Transverse colon (tissue), 4 donors: ENCODE measurements around the gene TRMT6. TPM values are rescaled to one million over a fixed set of nuclear protein-coding genes. Genes with fewer than 3 reads are reported as not detected.

ENCODE experiments used
- DNase-seq: peaks from one replicate; pipeline ENCODE4 v3.0.0-alpha.2; 2019
- H3K27ac ChIP-seq, 4 donors: fragments of 200-600 bp; sonication (generic); 2 replicates each; pipeline ENCODE4 v1.5.1; 2016 to 2018; ENCODE audit warnings: inconsistent platforms in 4 of 4
- H3K27me3 ChIP-seq: fragments of 200-600 bp; sonication (generic); 2 replicates; pipeline ENCODE4 v1.5.1; 2017; ENCODE audit warnings: inconsistent platforms
- H3K36me3 ChIP-seq, 4 donors: fragments of 200-600 bp; sonication (generic); 2 replicates each; pipeline ENCODE4 v1.5.1; 2017 to 2019; ENCODE audit warnings: inconsistent platforms in 4 of 4
- H3K4me1 ChIP-seq, 4 donors: fragments of 200-600 bp; sonication (generic); 2 replicates each; pipeline ENCODE4 v1.5.1; 2017 to 2020; ENCODE audit warnings: inconsistent platforms in 4 of 4
- H3K4me3 ChIP-seq, 4 donors: fragments of 200-600 bp; sonication (generic); 1 replicate in 1 of 4; 2 replicates in 3 of 4; pipeline versions ENCODE4 v1.5.1 to v1.6.1; 2017 to 2019; ENCODE audit warnings: inconsistent platforms in 4 of 4
- H3K9me3 ChIP-seq, 2 donors: fragments of 200-600 bp; sonication (generic); 2 replicates each; pipeline ENCODE4 v1.5.1; 2017 to 2019; ENCODE audit warnings: inconsistent platforms in 2 of 2
- EP300 ChIP-seq: sonication (generic); formaldehyde crosslinking; IDR thresholded peaks from one replicate; pipeline ENCODE4 v1.6.1; 2017; ENCODE audit warnings: antibody characterized with exemption, low read depth
- POLR2A ChIP-seq: fragments of 450-650 bp; IDR thresholded peaks from one replicate; pipeline ENCODE4 v1.6.1; 2016; ENCODE audit warnings: antibody characterized with exemption, mild to moderate bottlenecking, moderate library complexity
- POLR2AphosphoS5 ChIP-seq, 3 donors: sonication (generic); formaldehyde crosslinking; IDR thresholded peaks; one replicate each; pipeline ENCODE4 v1.6.1; 2016; ENCODE audit warnings: antibody characterized with exemption in 3 of 3
- WGBS, 2 donors: methylation state at CpG; one replicate each; pipeline ENCODE4 v1.1.5; 2018; ENCODE audit warnings: low coverage in 1 of 2; 5-methylcytosine and 5-hydroxymethylcytosine counted together
- in situ Hi-C, 4 donors: fragments of 200-750 bp; cut with MboI; loops; one replicate each; pipeline versions ENCODE4 v1.15.0 to v1.15.1; 2017; ENCODE audit warnings: low sequenced_read_pairs in 3 of 4, low pct_ligation_motif_present in 1 of 4, low pct_unique_long_range_greater_than_20kb in 1 of 4
- intact Hi-C: fragments of 100-400 bp; cut with DNase I; formaldehyde crosslinking; loops from one replicate; pipeline ENCODE4 v1.15.1; 2023; ENCODE audit warnings: low total_unique reads
- total RNA-seq, 4 donors: library from RNA; depleted of rRNA; stranded (reverse); fragments of >200 nt; gene quantifications; one replicate each; pipeline ENCODE4 v1.1.0, GENCODE V29; 2016
- TF ChIP-seq, protein P1 (sequence below), 5 experiments: fragments of 200-600 bp in 3 of 5; fragments of 450-650 bp in 2 of 5; sonication (generic) in 3 of 5; IDR thresholded peaks; 1 replicate in 2 of 5; 2 replicates in 3 of 5; pipeline ENCODE4 v1.5.1; 2016 to 2017; ENCODE audit warnings: antibody characterized with exemption in 5 of 5, inconsistent platforms in 3 of 5, mild to moderate bottlenecking in 2 of 5, moderate library complexity in 1 of 5

Gene TRMT6
- total RNA-seq, 4 donors from 2014 or later, result 1.00 to 9.4 (median 4.3) TPM

- no peak overlapping the region for H3K4me3 ChIP-seq
- H3K36me3 ChIP-seq, result no peaks in the 10 kb centered on the region
- intact Hi-C loops (no loop called here), in situ Hi-C loops (no loop called here)
- no peak overlapping the region for H3K27ac ChIP-seq
- peaks cover 0 to 10% (median 6%) of the 10 kb centered on the region in 4 donors for H3K4me1 ChIP-seq
- H3K27me3 ChIP-seq, result peaks cover 65% of the 10 kb centered on the region
- no peaks in the 10 kb centered on the region for H3K9me3 ChIP-seq
- 87 to 91% methylated on average over 2 of the region's 2 CpGs for WGBS, 2 donors
- TF ChIP-seq POLR2AphosphoS5 (IDR thresholded peaks at IDR 0.05), result no peak
- no peak for TF ChIP-seq POLR2A
- no peak for TF ChIP-seq EP300
- TF ChIP-seq, protein P1, sequence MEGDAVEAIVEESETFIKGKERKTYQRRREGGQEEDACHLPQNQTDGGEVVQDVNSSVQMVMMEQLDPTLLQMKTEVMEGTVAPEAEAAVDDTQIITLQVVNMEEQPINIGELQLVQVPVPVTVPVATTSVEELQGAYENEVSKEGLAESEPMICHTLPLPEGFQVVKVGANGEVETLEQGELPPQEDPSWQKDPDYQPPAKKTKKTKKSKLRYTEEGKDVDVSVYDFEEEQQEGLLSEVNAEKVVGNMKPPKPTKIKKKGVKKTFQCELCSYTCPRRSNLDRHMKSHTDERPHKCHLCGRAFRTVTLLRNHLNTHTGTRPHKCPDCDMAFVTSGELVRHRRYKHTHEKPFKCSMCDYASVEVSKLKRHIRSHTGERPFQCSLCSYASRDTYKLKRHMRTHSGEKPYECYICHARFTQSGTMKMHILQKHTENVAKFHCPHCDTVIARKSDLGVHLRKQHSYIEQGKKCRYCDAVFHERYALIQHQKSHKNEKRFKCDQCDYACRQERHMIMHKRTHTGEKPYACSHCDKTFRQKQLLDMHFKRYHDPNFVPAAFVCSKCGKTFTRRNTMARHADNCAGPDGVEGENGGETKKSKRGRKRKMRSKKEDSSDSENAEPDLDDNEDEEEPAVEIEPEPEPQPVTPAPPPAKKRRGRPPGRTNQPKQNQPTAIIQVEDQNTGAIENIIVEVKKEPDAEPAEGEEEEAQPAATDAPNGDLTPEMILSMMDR (IDR thresholded peaks at IDR 0.05), result no peak
- DNase-seq, result no peak
Measured at GRCh38 chr20:5913166-5913565, 37.2 kb downstream of the TRMT6 start.

DNA sequence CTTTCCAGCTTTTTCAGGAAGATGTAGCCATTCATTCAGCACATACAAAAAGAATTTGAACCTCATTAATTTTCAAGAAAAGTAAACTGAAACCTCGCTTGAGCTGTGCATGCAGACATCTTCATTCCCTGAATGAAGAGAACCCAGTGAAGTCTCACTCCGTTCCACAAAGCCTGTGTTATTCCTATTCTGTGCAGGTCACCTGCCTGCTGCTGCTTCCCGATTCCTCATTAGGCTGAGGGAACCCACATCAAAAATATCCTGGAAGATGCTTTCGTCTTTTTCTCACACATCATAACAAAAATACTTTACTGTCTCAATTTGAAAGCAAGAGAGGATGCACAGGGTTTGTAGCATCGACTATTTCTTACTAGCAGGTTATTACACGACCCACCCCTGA, 40.1 kb downstream of the TRMT6 start:
- H3K27me3 ChIP-seq, result peaks cover 72% of the 10 kb centered on the region
- no peaks in the 10 kb centered on the region for H3K36me3 ChIP-seq
- no peaks in the 10 kb centered on the region for H3K9me3 ChIP-seq
- H3K27ac ChIP-seq, result no peak overlapping the region
- intact Hi-C loops (no loop called here), in situ Hi-C loops (no loop called here)
- DNase-seq, result no peak
- 48 to 55% methylated on average over 5 to 6 of the region's 6 CpGs for WGBS, 2 donors
- peaks cover 0 to 10% (median 6%) of the 10 kb centered on the region in 4 donors for H3K4me1 ChIP-seq
- H3K4me3 ChIP-seq, result no peak overlapping the region
- no peak for TF ChIP-seq EP300
- TF ChIP-seq POLR2A, result no peak
- TF ChIP-seq, protein P1 (IDR thresholded peaks at IDR 0.05), result no peak
- TF ChIP-seq POLR2AphosphoS5 (IDR thresholded peaks at IDR 0.05), result no peak

DNA sequence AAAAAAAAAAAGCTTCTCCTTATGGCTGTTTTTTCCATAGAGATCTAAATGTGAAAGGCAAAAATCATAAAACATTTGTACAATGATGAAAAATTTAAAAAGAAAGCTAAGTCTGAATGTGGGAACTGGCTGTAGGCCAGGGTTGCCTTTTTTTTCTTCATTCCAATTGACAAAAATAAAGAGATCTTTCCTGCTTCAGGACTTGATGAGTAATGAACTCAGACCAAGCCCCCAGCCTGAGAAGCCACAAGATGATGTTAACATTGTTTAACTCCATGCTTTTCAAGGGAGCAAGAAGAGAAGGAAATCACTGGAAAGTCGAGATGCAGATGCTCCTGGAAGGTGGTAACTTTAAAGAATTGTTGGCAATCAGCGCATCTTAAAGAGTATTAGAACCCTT, 41.4 kb downstream of the TRMT6 start:
- Histone ChIP-seq H3K4me1 (peaks cover 0 to 10% (median 6%) of the 10 kb centered on the region in 4 donors), H3K4me3 (no peak overlapping the region), H3K27ac (no peak overlapping the region), H3K36me3 (no peaks in the 10 kb centered on the region), H3K9me3 (no peaks in the 10 kb centered on the region), H3K27me3 (peaks cover 66% of the 10 kb centered on the region)
- in situ Hi-C loops, result no loop called here
- no peak for DNase-seq
- TF ChIP-seq, protein P1 (IDR thresholded peaks at IDR 0.05), result no peak
- TF ChIP-seq POLR2AphosphoS5 (IDR thresholded peaks at IDR 0.05) (no peak), POLR2A (no peak), EP300 (no peak)
- 68% methylated on average over 2 of the region's 2 CpGs; no CpG with 5 or more reads in 1 of the 2 donors for WGBS, 2 donors
- intact Hi-C loops, result no loop called here

- in situ Hi-C loops (no loop called here), intact Hi-C loops (no loop called here)
- H3K4me1 ChIP-seq, result no peaks in the 10 kb centered on the region
- no peaks in the 10 kb centered on the region for H3K36me3 ChIP-seq
- H3K9me3 ChIP-seq, result no peaks in the 10 kb centered on the region
- H3K27me3 ChIP-seq, result peaks cover 5% of the 10 kb centered on the region
- TF ChIP-seq, protein P1 (IDR thresholded peaks at IDR 0.05), result no peak
- TF ChIP-seq EP300 (no peak), POLR2AphosphoS5 (IDR thresholded peaks at IDR 0.05) (no peak), POLR2A (no peak)
- DNase-seq, result no peak
- H3K4me3 ChIP-seq, result no peak overlapping the region
- H3K27ac ChIP-seq, result no peak overlapping the region
- 81 to 86% methylated on average over 1 of the region's 1 CpG for WGBS, 2 donors
Measured at GRCh38 chr20:5900908-5901307, 49.4 kb downstream of the TRMT6 start.
